Stimulated activated CD4-positive, alpha-beta T cell treated with anti-CD3 and anti-CD28 coated beads, TNF-alpha, amount 100 ng/mL, for 4 hours (primary cell): ENCODE measurements around the gene ARHGAP27.

ENCODE experiments used
- DNase-seq, 3 experiments: peaks; one replicate each; pipeline ENCODE4 v3.0.0-alpha.2; 2020; ENCODE audit warnings: low read depth in 3 of 3

Gene ARHGAP27

DNA sequence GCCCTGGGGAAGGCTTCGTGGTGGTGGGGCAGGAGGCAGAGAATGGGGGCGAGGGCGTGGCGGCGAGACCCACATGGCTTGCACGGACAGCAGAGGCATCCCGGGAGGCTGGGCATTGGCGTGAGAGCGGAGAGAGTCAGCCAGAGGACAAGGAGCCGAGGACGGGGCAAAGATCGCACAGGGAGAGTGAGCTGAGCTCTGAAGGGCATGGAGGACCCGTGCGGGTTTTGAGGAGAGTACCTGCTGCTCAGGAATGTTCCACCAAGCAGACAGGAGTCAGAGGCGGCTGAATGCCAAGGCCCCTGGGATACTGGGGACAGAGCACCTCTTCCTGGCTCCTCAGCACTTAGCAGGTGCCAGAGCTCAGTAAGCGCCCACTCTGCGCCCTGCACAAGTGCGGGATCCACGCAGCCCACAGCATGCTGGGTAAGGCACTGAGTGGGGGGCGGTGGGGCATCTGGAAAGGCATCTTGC is 47.8 kb downstream of the ARHGAP27 start:
- DNase-seq, result no peak

DNA sequence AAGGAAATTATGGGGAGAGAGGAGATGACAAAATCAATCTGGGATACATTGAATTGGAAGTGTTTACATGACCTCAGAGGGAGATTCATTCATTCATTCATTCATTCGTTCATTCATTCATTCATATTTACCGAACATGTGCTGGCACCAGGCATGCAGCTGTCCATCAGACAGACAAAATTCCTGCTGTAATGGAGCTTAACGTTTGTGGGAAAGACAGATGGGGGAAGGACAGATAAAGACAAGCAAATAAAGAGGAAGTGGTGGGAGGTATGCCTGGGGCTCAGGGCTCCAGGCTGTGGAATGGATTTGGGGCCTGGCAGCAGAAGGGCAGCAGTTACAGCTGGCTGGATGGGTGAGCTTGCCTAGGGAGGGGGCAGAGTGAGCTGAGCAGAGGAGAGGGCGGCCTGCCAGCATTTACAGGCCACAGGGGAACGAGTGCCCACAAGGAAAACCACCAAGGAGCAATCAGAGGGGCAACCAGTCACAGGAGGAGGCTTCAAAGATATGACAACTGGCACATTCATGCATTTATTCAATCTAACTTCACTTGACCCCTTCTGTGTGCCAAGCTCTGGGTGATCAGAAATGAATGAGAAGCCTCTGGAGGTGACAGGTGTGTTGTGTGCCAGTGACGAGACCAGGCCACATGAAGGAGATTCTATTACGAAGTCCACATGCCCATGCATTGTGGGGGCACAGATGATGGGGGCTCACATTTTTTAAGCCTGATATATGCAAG is 48.5 kb downstream of the ARHGAP27 start:
- no peak for DNase-seq

DNA sequence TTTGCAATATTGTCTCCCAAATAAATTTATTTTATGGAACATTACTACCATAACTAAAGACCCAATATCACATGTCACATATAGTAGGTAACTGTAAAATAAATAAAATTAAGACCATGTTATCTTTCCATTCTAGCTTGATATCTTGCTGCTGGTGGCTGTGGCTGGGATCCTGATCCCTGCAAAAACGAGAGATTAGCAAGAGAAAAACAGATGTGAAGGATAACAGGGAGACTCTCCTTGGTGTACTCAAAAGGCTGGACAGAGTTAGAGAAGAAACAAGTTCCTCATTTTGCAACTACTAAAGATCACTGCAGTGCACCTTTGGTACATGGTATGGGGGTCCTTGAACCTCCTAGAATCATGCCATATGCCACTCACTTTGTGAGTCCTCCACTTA is 49.7 kb downstream of the ARHGAP27 start:
- no peak for DNase-seq

DNA sequence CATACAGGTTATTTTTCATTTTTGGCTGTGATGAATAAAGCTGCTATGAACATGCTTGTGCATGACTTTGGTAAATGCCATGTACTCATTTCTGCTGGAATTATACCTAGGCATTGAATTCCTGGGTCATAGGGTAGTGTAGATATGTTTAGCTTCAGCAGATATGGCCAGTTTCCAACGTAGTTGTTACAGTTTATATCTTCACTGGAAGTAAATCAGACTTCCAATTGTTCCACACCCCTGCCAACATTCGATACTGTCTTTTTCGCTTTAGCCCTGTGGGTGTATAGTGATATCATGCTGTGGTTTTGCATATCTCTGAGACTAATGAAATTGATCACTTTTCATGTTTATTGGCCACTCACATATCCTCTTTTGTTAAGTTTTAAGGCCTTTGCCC is 50.4 kb downstream of the ARHGAP27 start:
- DNase-seq, result no peak

DNA sequence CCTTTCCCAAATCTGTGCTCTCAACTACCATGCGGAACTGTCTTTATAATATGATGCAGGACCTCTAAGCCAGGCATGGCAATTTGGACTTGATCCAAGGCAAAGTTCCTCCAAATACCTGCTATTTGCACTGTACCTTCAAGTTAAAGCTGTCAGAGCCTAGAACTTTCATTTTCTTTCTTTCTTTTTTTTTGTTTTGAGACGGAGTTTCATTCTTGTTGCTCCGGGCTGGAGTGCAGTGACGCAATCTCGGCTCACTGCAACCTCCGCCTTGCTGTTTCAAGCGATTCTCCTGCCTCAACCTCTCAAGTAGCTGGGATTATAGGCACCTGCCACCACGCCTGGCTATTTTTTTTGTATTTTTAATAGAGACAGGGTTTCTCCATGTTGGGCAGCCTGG is 51.7 kb downstream of the ARHGAP27 start:
- no peak for DNase-seq

DNA sequence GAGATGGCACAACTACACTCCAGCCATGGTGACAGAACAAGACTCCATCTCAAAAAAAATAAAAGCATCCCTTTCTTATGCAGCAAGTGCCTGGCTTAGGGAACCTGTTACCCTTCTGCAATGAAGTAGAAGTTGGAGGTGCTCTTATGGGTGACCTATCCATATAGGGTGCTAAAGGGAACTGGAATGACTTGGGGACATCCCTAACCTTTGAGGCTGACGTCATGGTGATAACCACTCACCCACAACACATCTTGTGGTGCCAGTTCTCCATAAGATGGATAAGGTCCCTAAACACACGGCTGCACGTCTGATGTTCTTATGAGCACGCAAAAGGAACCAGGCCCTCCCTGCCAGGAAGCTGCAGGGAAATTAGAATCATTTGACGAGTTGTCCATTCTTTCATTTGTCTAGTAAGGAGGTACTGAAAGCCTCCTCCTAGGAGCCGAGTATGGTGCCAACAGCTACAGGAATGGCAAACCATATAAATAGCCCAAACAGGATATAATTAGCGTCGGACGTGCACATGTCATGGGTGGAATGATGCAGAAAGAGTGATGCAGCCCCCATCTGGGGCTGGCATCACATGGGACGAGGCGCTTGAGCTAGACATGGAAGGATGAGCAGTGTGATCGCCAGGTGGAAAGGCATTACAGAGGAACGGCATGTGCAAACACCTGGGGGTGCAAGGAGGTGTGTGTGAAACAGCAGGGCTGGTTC is 52.5 kb downstream of the ARHGAP27 start:
- DNase-seq, result no peak

DNA sequence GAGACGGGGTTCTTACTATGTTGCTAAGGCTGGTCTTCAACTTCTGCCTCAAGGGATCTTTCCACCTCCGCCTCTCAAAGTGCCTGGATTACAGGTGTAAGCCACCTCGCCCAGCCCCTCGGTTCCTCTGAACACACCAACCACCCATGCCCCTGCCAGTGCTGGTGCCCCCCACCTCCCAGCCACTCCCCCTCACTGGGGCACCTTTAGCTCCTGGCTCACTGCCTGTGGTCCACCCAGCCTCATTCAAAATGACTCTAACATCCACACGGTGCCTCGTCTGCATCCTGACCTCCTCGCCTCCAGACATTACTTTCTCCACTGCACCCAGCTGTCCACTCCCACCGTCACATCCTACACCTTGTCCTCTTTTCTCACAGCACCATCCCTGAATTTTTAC is 55.3 kb downstream of the ARHGAP27 start:
- DNase-seq, result no peak

DNA sequence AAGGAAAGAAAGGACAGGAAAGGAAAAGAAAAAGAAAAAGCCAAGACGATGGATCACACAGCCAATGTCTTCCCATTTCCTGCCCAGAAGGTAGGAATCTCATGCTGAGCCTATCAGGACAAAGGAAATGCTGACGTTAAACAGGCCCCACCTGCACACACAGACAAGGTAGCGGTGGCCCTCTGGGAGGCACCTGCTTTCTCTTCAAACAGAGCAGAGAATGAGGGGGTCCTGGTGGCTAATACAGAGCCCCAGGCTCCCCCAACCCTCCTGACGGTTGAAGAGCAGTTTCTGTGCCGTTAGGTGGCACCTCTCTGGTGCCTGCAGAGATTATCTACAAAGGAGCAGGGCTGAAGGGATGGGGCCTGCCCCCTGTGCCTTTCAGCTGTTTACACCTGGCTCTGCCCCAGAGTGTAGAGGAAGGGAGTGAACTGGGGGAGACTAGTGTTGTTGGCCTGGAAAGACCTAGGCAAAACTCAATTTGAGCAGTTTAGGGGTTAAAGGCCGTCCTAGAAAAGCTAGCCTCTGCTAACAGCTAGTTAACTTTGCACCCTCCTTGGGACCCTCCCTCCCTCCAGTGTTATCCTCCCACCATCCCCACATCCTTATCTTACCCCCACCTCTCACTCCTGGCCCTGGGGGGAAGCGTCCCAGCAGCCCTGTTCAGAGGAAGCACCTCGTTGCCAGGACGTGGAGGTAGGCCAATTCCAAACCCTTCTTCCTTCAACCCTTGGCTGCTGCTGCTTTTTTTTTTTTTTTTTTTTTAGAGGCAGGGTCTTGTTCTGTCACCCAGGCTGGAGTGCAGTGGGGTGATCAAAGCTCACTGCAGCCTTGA is 56.3 kb downstream of the ARHGAP27 start:
- DNase-seq, result no peak

DNA sequence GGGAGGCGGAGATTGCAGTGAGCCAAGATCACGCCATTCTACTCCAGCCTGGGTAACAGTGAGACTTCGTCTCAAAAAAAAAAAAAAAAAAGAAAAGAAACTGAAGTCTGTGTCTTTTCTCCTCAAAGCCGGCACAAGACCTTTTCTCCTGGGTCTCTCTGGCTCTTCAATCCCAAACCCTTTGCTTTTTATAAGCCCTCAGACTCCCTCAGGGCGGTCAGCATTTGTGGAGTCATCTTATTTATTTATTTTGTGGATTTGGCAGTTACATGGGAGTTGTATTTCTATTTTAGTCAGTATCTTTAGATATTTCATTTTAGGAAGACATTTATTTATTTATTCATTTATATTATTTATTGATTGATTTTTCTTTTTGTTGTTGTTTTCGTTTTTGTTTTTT is 58.2 kb downstream of the ARHGAP27 start:
- DNase-seq, result no peak

DNA sequence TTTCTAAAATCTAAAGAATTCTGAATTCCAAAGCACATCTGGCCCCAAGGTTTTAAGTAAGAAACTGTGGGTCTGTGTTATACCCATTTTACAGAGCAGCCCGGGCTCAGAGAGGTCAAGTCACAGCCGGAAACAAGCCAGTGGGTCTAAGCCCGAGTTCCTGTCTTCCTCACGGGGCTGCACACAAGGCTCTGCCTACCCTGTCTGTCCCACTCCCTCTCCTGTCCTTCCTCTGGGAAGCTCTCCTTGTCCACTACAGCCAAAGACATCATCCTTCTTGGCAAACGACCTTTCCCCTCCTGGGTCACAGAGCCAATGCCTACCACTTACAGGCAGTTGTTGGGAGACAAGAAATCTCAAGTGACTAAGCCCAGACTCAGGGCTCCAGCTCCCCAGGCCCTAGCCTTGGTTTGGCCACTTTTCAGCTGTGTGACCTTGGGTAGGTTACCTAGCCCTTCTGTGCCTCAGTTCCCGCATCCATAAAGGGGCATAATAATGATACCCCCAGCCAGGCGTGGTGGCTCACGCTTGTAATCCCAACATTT is 60.3 kb downstream of the ARHGAP27 start:
- DNase-seq, result no peak

DNA sequence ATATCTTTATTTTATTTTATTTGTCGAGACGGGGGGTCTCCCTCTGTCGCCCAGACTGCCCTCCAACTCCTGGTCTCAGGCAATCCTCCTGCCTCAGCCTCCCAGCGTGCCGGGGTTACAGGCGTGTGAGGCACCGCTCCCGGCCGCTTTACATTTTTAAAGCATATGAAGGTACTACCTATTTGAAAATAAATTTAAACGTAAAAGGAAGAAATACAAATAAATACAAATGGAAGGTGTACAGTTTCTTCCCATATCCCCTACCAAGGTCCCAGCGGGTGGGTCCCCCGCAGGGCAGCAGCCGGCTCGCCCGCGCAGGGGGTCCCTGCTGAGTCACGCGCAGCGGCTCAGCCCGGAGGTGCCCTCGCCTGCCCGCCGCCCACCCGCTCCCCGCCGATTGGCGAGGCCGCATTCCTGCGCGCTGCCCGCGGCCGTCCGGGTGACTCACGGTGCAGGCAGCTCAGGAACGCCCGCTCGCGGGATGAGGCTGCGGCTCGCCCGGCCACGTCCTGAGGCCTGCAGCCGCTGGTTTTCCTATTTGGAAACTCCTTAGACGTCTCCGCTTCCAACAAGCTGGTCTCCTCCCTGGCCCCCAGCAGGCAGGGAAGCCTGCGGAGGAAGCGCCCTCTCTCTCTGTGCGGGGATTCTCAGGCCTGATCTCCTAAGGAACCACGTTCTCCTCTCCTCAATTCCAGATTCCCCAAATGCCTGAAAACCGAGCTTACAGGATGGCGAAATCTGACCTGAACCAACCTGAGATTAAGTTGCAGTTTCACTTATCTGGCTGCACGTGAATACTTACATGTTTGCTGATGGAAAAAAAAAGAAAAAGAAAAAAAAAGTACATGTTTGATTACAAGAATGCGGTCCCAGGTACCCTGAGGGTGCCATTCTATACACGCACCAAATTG is 61.0 kb downstream of the ARHGAP27 start:
- DNase-seq, result peak in 2 of 3 experiments; percentile 21 to 23

DNA sequence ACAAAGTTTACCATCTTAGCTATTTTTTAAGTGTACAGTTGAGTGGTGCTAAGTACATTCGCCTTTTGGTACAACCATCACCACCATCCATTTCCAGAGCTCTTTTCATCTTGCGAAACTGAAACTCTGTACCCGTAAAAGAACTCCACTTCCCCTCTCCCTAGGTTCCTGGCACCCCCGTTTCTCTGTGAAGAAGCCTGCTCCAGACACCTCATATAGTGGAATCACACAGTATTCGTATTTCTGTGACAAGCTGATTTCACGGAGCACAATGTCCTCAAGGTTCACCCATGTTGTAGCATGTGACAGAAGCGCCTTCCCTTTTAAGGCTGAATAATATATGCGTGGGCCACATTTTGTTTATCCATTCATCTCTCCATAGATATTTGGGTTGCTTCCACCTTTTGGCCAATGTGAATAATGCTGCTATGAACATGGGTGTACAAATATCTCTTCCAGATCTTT is 61.7 kb downstream of the ARHGAP27 start:
- DNase-seq, result no peak

DNA sequence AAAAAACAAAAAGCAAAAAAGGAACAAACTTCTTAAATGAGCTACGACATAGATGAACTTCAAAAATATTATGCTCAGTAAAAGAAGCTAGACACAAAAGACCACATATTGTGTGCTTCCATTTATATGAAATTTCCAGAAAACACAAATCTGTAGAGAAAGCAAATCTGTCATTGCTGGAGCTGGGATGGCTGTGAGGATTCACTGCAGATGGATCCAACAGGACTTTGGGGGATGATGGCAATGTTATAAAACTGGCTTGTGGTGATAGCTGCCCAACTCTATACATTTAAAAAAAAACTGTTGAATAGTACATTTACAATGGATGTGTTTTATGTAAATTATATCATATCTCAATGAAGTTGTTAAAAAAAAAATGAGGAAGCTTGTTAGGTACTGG is 63.2 kb downstream of the ARHGAP27 start:
- no peak for DNase-seq

DNA sequence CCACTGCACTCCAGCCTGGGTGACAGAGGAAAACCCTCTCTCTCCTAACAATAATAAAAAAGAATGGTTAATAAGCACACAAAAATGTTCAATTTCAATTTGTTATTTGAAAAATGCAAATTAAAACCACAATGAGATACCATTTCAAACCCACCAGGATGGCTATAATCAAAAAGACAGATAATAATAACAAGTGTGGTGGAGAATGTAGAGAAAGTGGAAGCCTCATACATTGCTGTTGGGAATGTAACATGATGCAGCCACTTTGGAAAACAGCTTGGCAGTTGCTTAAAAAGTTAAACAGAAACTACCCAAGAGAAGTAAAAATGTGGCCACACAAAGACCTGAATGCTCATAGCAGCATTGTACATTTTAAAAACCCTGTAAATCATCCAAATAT is 64.0 kb downstream of the ARHGAP27 start:
- DNase-seq, result no peak

DNA sequence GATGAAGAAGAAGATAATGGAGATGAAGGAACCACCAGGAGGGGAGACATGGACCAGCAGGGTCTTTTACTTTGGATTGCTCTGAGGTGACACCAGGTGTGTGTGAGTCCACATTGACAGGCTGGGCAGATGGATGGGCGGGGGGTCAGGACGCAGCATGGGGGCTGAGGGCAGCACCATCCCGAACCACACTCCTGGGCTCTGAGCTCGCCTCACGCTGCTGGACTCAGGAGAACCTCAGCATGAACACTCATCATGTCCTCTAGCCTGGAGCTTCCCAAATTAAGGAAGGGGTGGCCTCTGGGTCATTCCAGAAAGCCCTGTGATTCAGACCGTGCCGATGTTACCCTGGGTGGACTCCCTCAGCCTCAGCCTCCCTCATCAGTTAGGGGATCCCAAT is 65.5 kb downstream of the ARHGAP27 start:
- DNase-seq, result no peak

DNA sequence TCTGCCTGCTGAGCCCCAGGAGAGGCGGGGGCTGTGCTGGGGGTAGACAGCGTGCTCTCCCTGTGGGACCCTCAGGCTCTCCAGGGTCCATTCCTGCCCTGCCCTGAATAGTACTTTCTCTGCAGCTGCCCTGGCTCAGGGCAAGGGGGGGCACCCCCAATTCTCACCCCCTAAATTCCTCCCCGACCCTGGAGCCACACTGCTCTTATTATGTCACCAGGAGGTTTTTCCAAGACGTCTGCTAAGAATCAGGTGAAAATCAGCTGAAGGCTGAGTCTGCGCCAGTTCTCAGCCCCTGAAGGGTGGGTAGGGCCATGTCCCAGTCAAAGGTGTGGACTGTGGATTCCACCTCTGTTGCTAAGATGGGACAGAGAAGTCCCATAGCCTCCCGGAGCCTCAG is 66.0 kb downstream of the ARHGAP27 start:
- DNase-seq, result no peak

DNA sequence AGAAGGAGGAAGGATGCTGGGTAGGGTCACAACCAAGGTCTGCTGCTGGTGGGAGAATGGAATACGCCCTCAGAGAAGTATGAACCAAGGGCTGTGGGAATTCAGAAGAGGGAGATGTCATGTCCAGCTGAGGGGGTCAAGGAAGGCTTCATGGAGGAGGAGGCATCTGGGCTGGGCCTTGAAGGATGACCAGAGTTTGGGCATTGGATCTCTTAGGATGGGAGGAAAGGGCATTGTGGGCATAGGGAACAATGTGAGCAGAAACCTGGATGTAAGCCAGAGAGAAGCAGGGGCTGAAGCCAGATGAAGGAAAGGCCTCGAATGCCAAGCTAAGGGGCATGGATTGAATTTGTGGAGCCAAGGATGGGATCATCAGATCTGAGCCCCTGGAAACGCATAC is 66.6 kb downstream of the ARHGAP27 start:
- DNase-seq, result no peak

DNA sequence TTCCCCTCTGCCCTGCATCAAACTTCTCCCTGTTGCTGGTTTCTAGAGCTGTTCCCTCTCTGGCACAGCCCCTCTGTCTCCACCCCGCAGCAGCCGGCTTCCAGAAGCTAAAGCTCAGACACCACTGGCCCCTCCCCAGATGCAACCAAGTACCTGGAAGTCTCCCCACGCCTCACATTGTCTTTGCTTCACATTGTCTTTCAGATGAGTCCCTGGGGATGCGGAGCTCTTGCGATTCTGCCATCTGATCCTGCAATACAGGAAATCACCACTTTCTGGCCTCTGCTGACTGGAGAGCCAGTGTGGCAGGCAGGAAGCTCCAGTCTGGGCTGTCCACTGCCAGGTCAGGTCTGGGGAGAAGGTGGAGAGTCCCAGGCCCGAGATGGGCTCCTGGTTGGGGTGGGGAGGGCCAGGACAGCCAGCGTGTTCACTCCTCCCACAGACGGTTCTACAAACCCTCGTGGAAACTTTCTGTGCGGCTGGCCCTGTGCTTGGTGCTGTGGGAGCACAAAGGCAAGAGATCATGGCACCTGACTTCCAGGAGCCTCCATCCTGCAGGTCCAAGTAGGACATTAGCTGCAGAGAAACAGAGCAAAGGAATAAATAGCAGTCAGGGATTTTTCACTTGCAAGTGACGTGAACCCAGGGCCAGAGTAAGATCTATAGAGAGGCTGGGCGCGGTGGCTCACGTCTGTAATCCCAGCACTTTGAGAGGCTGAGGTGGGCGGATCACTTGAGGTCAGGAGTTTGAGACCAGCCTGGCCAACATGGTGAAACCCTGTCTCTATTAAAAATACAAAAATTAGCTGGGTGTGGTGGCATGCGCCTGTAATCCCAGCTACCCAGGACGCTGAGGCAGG is 67.9 kb downstream of the ARHGAP27 start:
- DNase-seq, result no peak

DNA sequence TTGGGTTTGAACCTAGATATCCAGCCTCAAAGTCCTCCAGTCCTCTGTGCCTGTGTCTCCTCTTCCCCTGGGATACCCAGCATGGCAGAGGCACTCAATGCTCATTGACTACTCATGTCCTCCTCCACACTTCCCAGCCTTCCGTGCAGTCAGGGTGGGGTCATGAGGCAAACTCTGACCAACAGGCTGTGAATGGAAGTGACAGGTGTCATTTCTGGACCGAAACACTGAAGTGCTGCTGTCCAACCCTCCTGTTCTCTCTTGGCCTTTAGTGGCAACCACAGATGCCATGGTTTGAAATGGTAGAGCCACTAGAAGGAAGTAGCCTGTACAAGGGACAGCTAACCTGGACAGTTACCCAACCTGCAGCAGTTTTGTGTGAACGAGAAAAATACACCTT is 69.2 kb downstream of the ARHGAP27 start:
- DNase-seq, result no peak

DNA sequence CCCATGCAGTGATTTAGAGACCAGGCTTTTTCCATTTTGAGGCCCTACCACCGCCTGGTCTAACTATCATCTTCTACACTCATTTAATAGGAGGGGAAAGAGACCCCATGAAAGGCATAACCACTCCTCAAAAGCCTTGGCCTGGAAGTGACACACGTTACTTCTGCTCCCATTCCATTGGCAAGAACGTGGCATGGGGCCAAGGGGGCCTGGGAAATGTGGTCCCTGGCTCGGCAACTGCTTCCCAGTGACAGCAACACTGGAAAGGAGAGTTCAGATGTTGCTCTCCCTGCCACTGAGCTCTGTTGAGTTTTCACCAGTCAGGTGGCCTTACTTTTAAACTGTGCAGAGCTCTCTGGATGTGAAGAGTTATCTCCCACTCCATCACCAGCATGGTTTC is 70.7 kb downstream of the ARHGAP27 start:
- DNase-seq, result no peak
